ENCODE results near the gene MTERF2. TPM values are rescaled to one million over a fixed set of nuclear protein-coding genes. Genes with fewer than 3 reads are reported as not detected.

Gene MTERF2
- total and polyA plus RNA-seq, 2 donors (not counting 3 experiments of a cell fraction or from before 2014, with no cell fraction given), result 3.4 to 9.6 TPM

- peaks cover 4% of the 10 kb centered on the region for H3K9me1 ChIP-seq (replicated peaks; ENCODE audit: control insufficient read depth, extremely low read depth, insufficient read depth, low read length)
- no peaks in the 10 kb centered on the region for H3K27me3 ChIP-seq (ENCODE audit: control insufficient read depth in 2 of 2, insufficient read depth in 2 of 2, low read length in 2 of 2)
- ChIA-PET CTCF (interaction anchor here (0.9 kb wide), 1 partner anchor 9 kb away, joined by 3 read pairs; no protein-coding TSS in a partner anchor), POLR2A (no interaction called here)
- H4K20me1 ChIP-seq (replicated peaks; ENCODE audit: control insufficient read depth, extremely low read depth, insufficient read depth, low read length), result peaks cover 20% of the 10 kb centered on the region
- H3K79me2 ChIP-seq (ENCODE audit: control insufficient read depth, insufficient read depth, low read length), result peaks cover 89% of the 10 kb centered on the region
- BruUV-seq (replicated peaks), result no TSS peak
- no peak overlapping the region for H3K27ac ChIP-seq (ENCODE audit: insufficient read depth, low read depth, low read length)
- DNase-seq (ENCODE audit: low read depth, low spot score), result no peak
- no peak overlapping the region for H2AFZ ChIP-seq (ENCODE audit: low read depth, low read length)
- intact Hi-C loops (cut with micrococcal nuclease) (no loop called here), dilution Hi-C loops (cut with MboI; ENCODE audit: extremely low pct_ligation_motif_present, low sequenced_read_pairs) (no loop called here)
- no peak overlapping the region for H3K4me2 ChIP-seq (ENCODE audit: insufficient read depth, low read length)
- no peaks in the 10 kb centered on the region for H3K9me3 ChIP-seq (replicated peaks; ENCODE audit: control insufficient read depth, insufficient read depth, low read length)
- no peak for TF ChIP-seq JUN (IDR thresholded peaks at IDR 0.05; ENCODE audit: borderline replicate concordance, insufficient read depth, insufficient read length, low read depth)
- TF ChIP-seq FOS (IDR thresholded peaks at IDR 0.05; ENCODE audit: borderline replicate concordance, insufficient read depth, low read length), result no peak
- TF ChIP-seq EZH2 (IDR thresholded peaks at IDR 0.05; ENCODE audit: borderline replicate concordance, low read depth, low read length, severe bottlenecking), result no peak
- no peak for TF ChIP-seq POLR2AphosphoS5 (IDR thresholded peaks at IDR 0.05; ENCODE audit: insufficient read depth, low read depth, low read length)
- TF ChIP-seq MYC (IDR thresholded peaks at IDR 0.05; ENCODE audit: low read depth, low read length), result no peak
- no peak for TF ChIP-seq POLR2A (IDR thresholded peaks at IDR 0.05; ENCODE audit: low read depth, low read length)
- TF ChIP-seq MAX (IDR thresholded peaks at IDR 0.05; ENCODE audit: insufficient read depth, insufficient read length), result no peak
- TF ChIP-seq CTCF (IDR thresholded peaks at IDR 0.05; ENCODE audit: extremely low read depth in 1 of 2, insufficient read depth in 1 of 2, low read depth in 1 of 2, low read length in 2 of 2), result no peak
- no peak for TF ChIP-seq GATA2 (IDR thresholded peaks at IDR 0.05; ENCODE audit: insufficient read depth, insufficient read length, low read depth, low read length)
- H3K4me3 ChIP-seq (replicated peaks in 1 of 3; ENCODE audit: insufficient read depth in 1 of 3, low read depth in 1 of 3, low read length in 3 of 3), result no peak overlapping the region
- no peak for FAIRE-seq
- peaks cover 0 to 17% of the 10 kb centered on the region in 2 experiments for H3K36me3 ChIP-seq (ENCODE audit: control insufficient read depth in 2 of 2, extremely low read depth in 1 of 2, insufficient read depth in 2 of 2, low read length in 2 of 2)
- H3K9ac ChIP-seq (replicated peaks; ENCODE audit: extremely low read depth, insufficient read depth, low read length), result no peak overlapping the region
- peaks cover 3% of the 10 kb centered on the region for H3K4me1 ChIP-seq (ENCODE audit: control insufficient read depth, extremely low read depth, insufficient read depth, low read length)
These were observed 26.5 kb downstream of the MTERF2 start for GRCh38 chr12:106960443-106960842.
